SK-N-SH (cell line): ENCODE results near the gene SV2B. TPM values are rescaled to one million over a fixed set of nuclear protein-coding genes. Genes with fewer than 3 reads are reported as not detected.

ENCODE experiments used
- CTCF ChIA-PET: fragments of 300-600, 350-600 bp; formaldehyde crosslinking; extraction: SDS; loops from one replicate; lab custom pipeline; 2021; lab: Yijun Ruan, JAX
- POLR2A ChIA-PET: fragments of 350-600 bp; sonication (Branson Sonifier 250); formaldehyde crosslinking; extraction: SDS; loops from one replicate; lab custom pipeline; 2020; ENCODE audit warnings: antibody characterized with exemption, inconsistent platforms; lab: Yijun Ruan, JAX
- DNase-seq: peaks from one replicate; pipeline ENCODE4 v3.0.0; 2012
- H2AFZ ChIP-seq: fragments of 200-600 bp; sonication (generic); 2 replicates; pipeline ENCODE4 v1.8.1; 2016; ENCODE audit warnings: antibody characterized with exemption, mild to moderate bottlenecking, low read depth
- H3F3A ChIP-seq: fragments of 200-600 bp; sonication (generic); replicated peaks from 2 replicates; pipeline ENCODE3; 2016; ENCODE audit warnings: antibody characterized with exemption, mild to moderate bottlenecking; ENCODE audit not compliant: insufficient read depth
- H3K27ac ChIP-seq, 2 experiments: fragments of 200-500 bp in 1 of 2; fragments of 200-600 bp in 1 of 2; sonication (Bioruptor generic) in 1 of 2; sonication (generic), shearing (Covaris generic) in 1 of 2; 2 replicates each; pipeline versions ENCODE4 v1.5.1 to v1.6.1; 2014 to 2016; ENCODE audit warnings: low read depth in 2 of 2, inconsistent platforms in 1 of 2, low read length in 1 of 2, mild to moderate bottlenecking in 1 of 2, mixed read lengths in 1 of 2
- H3K27me3 ChIP-seq: fragments of 200-600 bp; sonication (generic), shearing (Covaris generic); 2 replicates; pipeline ENCODE4 v1.6.1; 2016; ENCODE audit warnings: mixed run types; ENCODE audit not compliant: insufficient read depth
- H3K36me3 ChIP-seq, 2 experiments: fragments of 200-500 bp in 1 of 2; fragments of 200-600 bp in 1 of 2; sonication (Bioruptor generic) in 1 of 2; sonication (generic) in 1 of 2; replicated peaks in 1 of 2; 2 replicates each; pipeline versions ENCODE3 to v1.5.1; 2014 to 2016; ENCODE audit warnings: low read length in 1 of 2, mild to moderate bottlenecking in 1 of 2; ENCODE audit not compliant: insufficient read depth in 2 of 2, control insufficient read depth in 1 of 2
- H3K4me1 ChIP-seq, 2 experiments: fragments of 200-500 bp in 1 of 2; fragments of 200-600 bp in 1 of 2; sonication (Bioruptor generic) in 1 of 2; sonication (generic), shearing (Covaris generic) in 1 of 2; 2 replicates each; pipeline versions ENCODE4 v1.5.1 to v1.6.1; 2014 to 2016; ENCODE audit warnings: low read depth in 1 of 2, low read length in 1 of 2, mixed run types in 1 of 2; ENCODE audit not compliant: insufficient read depth in 2 of 2, control insufficient read depth in 1 of 2
- H3K4me2 ChIP-seq: fragments of 200-600 bp; sonication (generic), shearing (Covaris generic); 2 replicates; pipeline ENCODE4 v1.6.1; 2017; ENCODE audit warnings: mixed run types
- H3K4me3 ChIP-seq, 2 experiments: fragments of 200-500 bp in 1 of 2; fragments of 200-600 bp in 1 of 2; sonication (Bioruptor generic) in 1 of 2; sonication (generic), shearing (Covaris generic) in 1 of 2; 2 replicates each; pipeline versions ENCODE4 v1.5.1 to v1.8.1; 2014 to 2016; ENCODE audit warnings: low read depth in 2 of 2, inconsistent platforms in 1 of 2, low read length in 1 of 2, mild to moderate bottlenecking in 1 of 2, mixed read lengths in 1 of 2, moderate library complexity in 1 of 2
- H3K79me2 ChIP-seq: fragments of 200-600 bp; sonication (generic); 2 replicates; pipeline ENCODE4 v1.8.1; 2017; ENCODE audit warnings: mild to moderate bottlenecking; ENCODE audit not compliant: insufficient read depth
- H3K9ac ChIP-seq: fragments of 200-600 bp; sonication (generic); 2 replicates; pipeline ENCODE4 v1.6.1; 2017; ENCODE audit warnings: mixed run types
- H3K9me2 ChIP-seq: fragments of 200-600 bp; sonication (generic); 2 replicates; pipeline ENCODE4 v1.6.1; 2017; ENCODE audit warnings: mixed run types
- H3K9me3 ChIP-seq: fragments of 200-600 bp; sonication (generic); 2 replicates; pipeline ENCODE4 v1.6.1; 2017; ENCODE audit warnings: mixed run types, mild to moderate bottlenecking, moderate library complexity
- H4K20me1 ChIP-seq: fragments of 200-600 bp; sonication (generic); 2 replicates; pipeline ENCODE4 v1.6.1; 2017; ENCODE audit warnings: mild to moderate bottlenecking, mixed run types; ENCODE audit not compliant: insufficient read depth
- CHD2 ChIP-seq: fragments of 150-350 bp; IDR thresholded peaks from 2 replicates; pipeline ENCODE4 v1.6.1; 2018; ENCODE audit warnings: low read length; ENCODE audit not compliant: partially characterized antibody
- EP300 ChIP-seq, 2 experiments: IDR thresholded peaks; 2 replicates each; pipeline versions ENCODE4 v1.4.0 to v1.6.1; 2012; ENCODE audit warnings: borderline replicate concordance in 1 of 2, low read depth in 1 of 2, low read length in 1 of 2
- EZH2phosphoT487 ChIP-seq: fragments of 200-600 bp; sonication (generic); IDR thresholded peaks from 2 replicates; pipeline ENCODE4 v1.6.1; 2017; ENCODE audit warnings: low read depth, mixed run types, mild to moderate bottlenecking, antibody characterized with exemption, moderate library complexity, borderline replicate concordance
- FOXJ3 ChIP-seq: sonication (generic); formaldehyde crosslinking; IDR thresholded peaks from 2 replicates; pipeline ENCODE4 v1.5.1; 2020; ENCODE audit warnings: mild to moderate bottlenecking, missing genetic modification reagents
- GABPA ChIP-seq: IDR thresholded peaks from 2 replicates; pipeline ENCODE4 v1.4.0; 2012; ENCODE audit warnings: low read depth, mild to moderate bottlenecking
- JUND ChIP-seq: IDR thresholded peaks from 2 replicates; pipeline ENCODE4 v1.4.0; 2012
- MEF2A ChIP-seq: IDR thresholded peaks from 2 replicates; pipeline ENCODE4 v1.4.0; 2012; ENCODE audit warnings: low read depth, borderline replicate concordance
- MXI1 ChIP-seq: IDR thresholded peaks from 2 replicates; pipeline ENCODE4 v1.6.1; 2012; ENCODE audit warnings: mild to moderate bottlenecking, low read depth, low read length, improper control_type of control experiment
- NRF1 ChIP-seq: IDR thresholded peaks from 2 replicates; pipeline ENCODE4 v1.6.1; 2012; ENCODE audit warnings: low read depth, mild to moderate bottlenecking, low read length
- RAD21 ChIP-seq: IDR thresholded peaks from 2 replicates; pipeline ENCODE4 v1.6.1; 2012; ENCODE audit warnings: mild to moderate bottlenecking, low read length
- RFX5 ChIP-seq: IDR thresholded peaks from 2 replicates; pipeline ENCODE4 v1.6.1; 2012; ENCODE audit warnings: mild to moderate bottlenecking, improper control_type of control experiment, low read length
- RXRA ChIP-seq: IDR thresholded peaks from 2 replicates; pipeline ENCODE4 v1.4.0; 2012; ENCODE audit warnings: low read depth, mild to moderate bottlenecking, borderline replicate concordance
- TCF12 ChIP-seq: IDR thresholded peaks from 2 replicates; pipeline ENCODE4 v1.4.0; 2012
- WGBS: methylation state at CpG from one replicate; pipeline ENCODE4 v1.1.6; 2017; ENCODE audit warnings: low lambda C conversion rate; 5-methylcytosine and 5-hydroxymethylcytosine counted together
- polyA plus RNA-seq, 3 experiments: library from polyadenylated mRNA; depleted of rRNA; stranded (reverse); fragments of >200 nt; gene quantifications; 2 replicates each; pipeline ENCODE4 v1.2.3, GENCODE V29; 2012
- TF ChIP-seq, protein P1 (sequence below): fragments of 150-350 bp; IDR thresholded peaks from 2 replicates; pipeline ENCODE4 v1.6.1; 2016; ENCODE audit warnings: mild to moderate bottlenecking, low read depth, low read length
- TF ChIP-seq, protein P2 (sequence below): fragments of 150-350 bp; IDR thresholded peaks from 2 replicates; pipeline ENCODE4 v1.6.1; 2017; ENCODE audit warnings: antibody characterized with exemption, low read length, low read depth, borderline replicate concordance
- TF ChIP-seq, protein P3 (sequence below): IDR thresholded peaks from 2 replicates; pipeline ENCODE4 v1.4.0; 2012; ENCODE audit warnings: low read depth, borderline replicate concordance
- TF ChIP-seq, protein P4 (sequence below): IDR thresholded peaks from 2 replicates; pipeline ENCODE4; 2012

SV2B gene
- polyA plus RNA-seq, 1 of the 3 experiments (the other 2 are of a cell fraction), result not detected

DNA sequence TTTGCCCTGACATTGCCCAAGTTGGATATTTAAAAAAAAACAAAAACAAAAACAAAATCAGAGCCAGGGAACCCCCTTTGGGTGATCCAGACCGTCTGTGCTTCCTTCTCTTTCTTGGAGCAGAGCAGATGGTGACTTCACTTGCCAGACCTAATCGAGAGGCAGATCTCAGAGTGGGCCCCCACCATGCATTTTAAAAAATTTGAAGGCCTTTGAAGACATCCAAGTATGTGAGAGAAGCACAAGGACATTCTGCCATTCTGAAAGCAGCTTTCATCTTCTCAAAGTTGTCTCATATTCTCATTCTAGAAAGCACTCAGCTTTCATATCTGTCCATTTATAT lies 93.3 kb downstream of the SV2B start:
- TF ChIP-seq, protein P1, sequence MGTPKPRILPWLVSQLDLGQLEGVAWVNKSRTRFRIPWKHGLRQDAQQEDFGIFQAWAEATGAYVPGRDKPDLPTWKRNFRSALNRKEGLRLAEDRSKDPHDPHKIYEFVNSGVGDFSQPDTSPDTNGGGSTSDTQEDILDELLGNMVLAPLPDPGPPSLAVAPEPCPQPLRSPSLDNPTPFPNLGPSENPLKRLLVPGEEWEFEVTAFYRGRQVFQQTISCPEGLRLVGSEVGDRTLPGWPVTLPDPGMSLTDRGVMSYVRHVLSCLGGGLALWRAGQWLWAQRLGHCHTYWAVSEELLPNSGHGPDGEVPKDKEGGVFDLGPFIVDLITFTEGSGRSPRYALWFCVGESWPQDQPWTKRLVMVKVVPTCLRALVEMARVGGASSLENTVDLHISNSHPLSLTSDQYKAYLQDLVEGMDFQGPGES, result no peak
- TF ChIP-seq EP300 (IDR thresholded peaks at IDR 0.05; ENCODE audit: borderline replicate concordance in 1 of 2, low read depth in 1 of 2, low read length in 1 of 2) (no peak), MXI1 (no peak), MEF2A (no peak), EZH2phosphoT487 (no peak), CHD2 (no peak), RXRA (no peak), TCF12 (no peak), RFX5 (no peak), GABPA (no peak), FOXJ3 (CRISPR knock-in tag) (no peak), NRF1 (no peak), JUND (no peak), RAD21 (no peak)
- TF ChIP-seq, protein P2, sequence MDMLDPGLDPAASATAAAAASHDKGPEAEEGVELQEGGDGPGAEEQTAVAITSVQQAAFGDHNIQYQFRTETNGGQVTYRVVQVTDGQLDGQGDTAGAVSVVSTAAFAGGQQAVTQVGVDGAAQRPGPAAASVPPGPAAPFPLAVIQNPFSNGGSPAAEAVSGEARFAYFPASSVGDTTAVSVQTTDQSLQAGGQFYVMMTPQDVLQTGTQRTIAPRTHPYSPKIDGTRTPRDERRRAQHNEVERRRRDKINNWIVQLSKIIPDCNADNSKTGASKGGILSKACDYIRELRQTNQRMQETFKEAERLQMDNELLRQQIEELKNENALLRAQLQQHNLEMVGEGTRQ, result no peak
- TF ChIP-seq, protein P3, sequence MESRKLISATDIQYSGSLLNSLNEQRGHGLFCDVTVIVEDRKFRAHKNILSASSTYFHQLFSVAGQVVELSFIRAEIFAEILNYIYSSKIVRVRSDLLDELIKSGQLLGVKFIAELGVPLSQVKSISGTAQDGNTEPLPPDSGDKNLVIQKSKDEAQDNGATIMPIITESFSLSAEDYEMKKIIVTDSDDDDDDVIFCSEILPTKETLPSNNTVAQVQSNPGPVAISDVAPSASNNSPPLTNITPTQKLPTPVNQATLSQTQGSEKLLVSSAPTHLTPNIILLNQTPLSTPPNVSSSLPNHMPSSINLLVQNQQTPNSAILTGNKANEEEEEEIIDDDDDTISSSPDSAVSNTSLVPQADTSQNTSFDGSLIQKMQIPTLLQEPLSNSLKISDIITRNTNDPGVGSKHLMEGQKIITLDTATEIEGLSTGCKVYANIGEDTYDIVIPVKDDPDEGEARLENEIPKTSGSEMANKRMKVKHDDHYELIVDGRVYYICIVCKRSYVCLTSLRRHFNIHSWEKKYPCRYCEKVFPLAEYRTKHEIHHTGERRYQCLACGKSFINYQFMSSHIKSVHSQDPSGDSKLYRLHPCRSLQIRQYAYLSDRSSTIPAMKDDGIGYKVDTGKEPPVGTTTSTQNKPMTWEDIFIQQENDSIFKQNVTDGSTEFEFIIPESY, result no peak
- TF ChIP-seq, protein P4, sequence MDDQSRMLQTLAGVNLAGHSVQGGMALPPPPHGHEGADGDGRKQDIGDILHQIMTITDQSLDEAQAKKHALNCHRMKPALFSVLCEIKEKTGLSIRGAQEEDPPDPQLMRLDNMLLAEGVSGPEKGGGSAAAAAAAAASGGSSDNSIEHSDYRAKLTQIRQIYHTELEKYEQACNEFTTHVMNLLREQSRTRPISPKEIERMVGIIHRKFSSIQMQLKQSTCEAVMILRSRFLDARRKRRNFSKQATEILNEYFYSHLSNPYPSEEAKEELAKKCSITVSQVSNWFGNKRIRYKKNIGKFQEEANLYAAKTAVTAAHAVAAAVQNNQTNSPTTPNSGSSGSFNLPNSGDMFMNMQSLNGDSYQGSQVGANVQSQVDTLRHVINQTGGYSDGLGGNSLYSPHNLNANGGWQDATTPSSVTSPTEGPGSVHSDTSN, result no peak
- CTCF ChIA-PET, result no interaction called here
- Histone ChIP-seq H3K4me3 (no peak overlapping the region), H3F3A (no peaks in the 10 kb centered on the region), H3K36me3 (no peaks in the 10 kb centered on the region), H3K79me2 (no peaks in the 10 kb centered on the region), H3K9ac (no peak overlapping the region), H3K27ac (no peak overlapping the region), H3K27me3 (no peaks in the 10 kb centered on the region), H3K4me2 (no peak overlapping the region), H3K4me1 (peaks cover 0 to 3% of the 10 kb centered on the region in 2 experiments; a peak in 1 of 4 replicates), H3K9me3 (no peaks in the 10 kb centered on the region), H3K9me2 (no peaks in the 10 kb centered on the region), H4K20me1 (no peaks in the 10 kb centered on the region), H2AFZ (no peak overlapping the region)
- POLR2A ChIA-PET, result no interaction called here
- 0% methylated on average over 2 of the region's 2 CpGs for WGBS
- DNase-seq, result no peak
